Measurements from ENCODE around the gene FGD3. TPM values are rescaled to one million over a fixed set of nuclear protein-coding genes. Genes with fewer than 3 reads are reported as not detected.

FGD3 gene
- total and polyA plus RNA-seq, 4 donors = 1.6 to 6.2 (median 3.6) TPM

GRCh38 chr9:92920437-92920836 lies 26.9 kb upstream of the FGD3 start:
- Histone ChIP-seq H3K9me3 (ENCODE audit: control insufficient read depth in 4 of 4, low read length in 3 of 4) (no peaks in the 10 kb centered on the region), H3K27me3 (ENCODE audit: control insufficient read depth in 4 of 4, insufficient read depth in 4 of 4, low read length in 3 of 4) (no peaks in the 10 kb centered on the region), H3K4me1 (ENCODE audit: control insufficient read depth in 4 of 4, insufficient read depth in 4 of 4, low read length in 3 of 4) (no peaks in the 10 kb centered on the region), H3K4me3 (ENCODE audit: low read depth in 1 of 3, low read length in 3 of 3) (no peak overlapping the region), H3K9ac (ENCODE audit: low read depth in 1 of 2, low read length in 2 of 2) (no peak overlapping the region), H3K27ac (ENCODE audit: low read depth in 1 of 2, low read length in 2 of 2) (no peak overlapping the region), H3K36me3 (ENCODE audit: control insufficient read depth in 4 of 4, insufficient read depth in 3 of 4, low read depth in 1 of 4, low read length in 3 of 4) (no peaks in the 10 kb centered on the region)
- TF ChIP-seq CTCF (IDR thresholded peaks at IDR 0.05; ENCODE audit: low read depth, low read length, missing input control) (no peak), REST (IDR thresholded peaks at IDR 0.05) (no peak), ATF3 (IDR thresholded peaks at IDR 0.05) (no peak), EGR1 (IDR thresholded peaks at IDR 0.05; ENCODE audit: low read depth in 2 of 2) (no peak), RAD21 (IDR thresholded peaks at IDR 0.05) (no peak), YY1 (IDR thresholded peaks at IDR 0.05) (no peak), RXRA (IDR thresholded peaks at IDR 0.05) (no peak), GABPA (IDR thresholded peaks at IDR 0.05 in 1 of 2, conservative IDR thresholded peaks at IDR 0.05 in 1 of 2) (no peak), SP1 (IDR thresholded peaks at IDR 0.05) (no peak), FOXA1 (IDR thresholded peaks at IDR 0.05) (no peak), HNF4G (IDR thresholded peaks at IDR 0.05) (no peak)
- DNase-seq (ENCODE audit: low spot score) = no peak
- WGBS = 98% methylated on average over 1 of the region's 1 CpG

GRCh38 chr9:92931606-92932005 lies 15.7 kb upstream of the FGD3 start:
- no peak overlapping the region for H3K4me3 ChIP-seq (ENCODE audit: low read depth in 1 of 3, low read length in 3 of 3)
- peaks cover 0 to 4% (median 0%) of the 10 kb centered on the region in 4 donors for H3K27me3 ChIP-seq (ENCODE audit: control insufficient read depth in 4 of 4, insufficient read depth in 4 of 4, low read length in 3 of 4)
- H3K9me3 ChIP-seq (ENCODE audit: control insufficient read depth in 4 of 4, low read length in 3 of 4) = no peaks in the 10 kb centered on the region
- H3K27ac ChIP-seq (ENCODE audit: low read depth in 1 of 2, low read length in 2 of 2) = no peak overlapping the region
- TF ChIP-seq NR2F2 (IDR thresholded peaks at IDR 0.05) = no peak
- TF ChIP-seq ATF3 (IDR thresholded peaks at IDR 0.05) = no peak
- no peak for TF ChIP-seq YY1 (IDR thresholded peaks at IDR 0.05)
- no peak for TF ChIP-seq REST (IDR thresholded peaks at IDR 0.05)
- TF ChIP-seq FOXA1 (IDR thresholded peaks at IDR 0.05) = no peak
- no peak for TF ChIP-seq EGR1 (IDR thresholded peaks at IDR 0.05; ENCODE audit: low read depth in 2 of 2)
- TF ChIP-seq RAD21 (IDR thresholded peaks at IDR 0.05) = no peak
- no peak for TF ChIP-seq HNF4G (IDR thresholded peaks at IDR 0.05)
- TF ChIP-seq TAF1 (conservative IDR thresholded peaks at IDR 0.05) = no peak
- no peak for TF ChIP-seq GABPA (IDR thresholded peaks at IDR 0.05 in 1 of 2, conservative IDR thresholded peaks at IDR 0.05 in 1 of 2)
- no peak for TF ChIP-seq RXRA (IDR thresholded peaks at IDR 0.05)
- no peaks in the 10 kb centered on the region for H3K36me3 ChIP-seq (ENCODE audit: control insufficient read depth in 4 of 4, insufficient read depth in 3 of 4, low read depth in 1 of 4, low read length in 3 of 4)
- 66% methylated on average over 3 of the region's 3 CpGs for WGBS
- H3K4me1 ChIP-seq (ENCODE audit: control insufficient read depth in 4 of 4, insufficient read depth in 4 of 4, low read length in 3 of 4) = no peaks in the 10 kb centered on the region
- H3K9ac ChIP-seq (ENCODE audit: low read depth in 1 of 2, low read length in 2 of 2) = no peak overlapping the region
- DNase-seq (ENCODE audit: low spot score) = no peak

Data from liver (tissue), 9 donors.